Renal cortical epithelial cell (primary cell): ENCODE results near the gene MOG. TPM values are rescaled to one million over a fixed set of nuclear protein-coding genes. Genes with fewer than 3 reads are reported as not detected.
A peak's percentile ranks its signal among the peaks of the same experiment; 100 is the strongest.

Source experiments
- DNase-seq: peaks from one replicate; pipeline ENCODE4 v3.0.0-alpha.2; 2011; ENCODE audit warnings: low read depth
- total RNA-seq: library from RNA; depleted of rRNA; stranded (reverse); fragments of >200 nt; gene quantifications from 2 replicates; pipeline ENCODE4 v1.2.3, GENCODE V29; 2014

Gene MOG
- total RNA-seq, 1 donor from 2014 or later: not detected

DNA sequence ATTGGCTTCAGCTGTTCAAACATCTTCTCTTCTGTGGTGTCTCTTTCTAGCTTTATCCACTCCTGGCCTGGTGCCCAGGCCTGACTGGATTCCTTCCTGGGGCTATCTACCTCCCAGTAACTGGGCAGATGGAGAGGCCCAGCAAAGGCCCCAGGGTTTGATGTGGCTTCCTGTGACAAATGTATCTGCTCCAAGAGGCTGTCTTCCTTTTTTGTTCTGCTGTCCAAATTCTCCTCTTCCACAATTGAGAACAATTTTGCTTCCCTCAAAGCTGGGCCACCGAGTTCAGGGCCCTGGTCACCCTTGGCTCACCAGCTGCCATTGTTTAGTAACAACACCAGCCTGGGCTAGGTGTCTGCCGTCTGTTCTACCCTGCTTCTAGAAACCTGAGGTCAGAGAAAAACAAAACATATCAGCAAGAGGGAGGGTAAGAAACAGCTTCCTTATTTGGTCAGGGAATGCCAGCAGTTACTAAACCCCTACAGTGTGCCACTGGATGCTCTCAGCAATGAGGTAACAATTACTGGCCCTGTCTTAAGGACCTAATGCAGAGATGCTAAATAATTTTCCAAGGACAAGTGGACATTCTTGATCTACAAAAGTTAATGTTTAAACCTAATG, 20.2 kb downstream of the MOG start:
- DNase-seq: peak; percentile 89

DNA sequence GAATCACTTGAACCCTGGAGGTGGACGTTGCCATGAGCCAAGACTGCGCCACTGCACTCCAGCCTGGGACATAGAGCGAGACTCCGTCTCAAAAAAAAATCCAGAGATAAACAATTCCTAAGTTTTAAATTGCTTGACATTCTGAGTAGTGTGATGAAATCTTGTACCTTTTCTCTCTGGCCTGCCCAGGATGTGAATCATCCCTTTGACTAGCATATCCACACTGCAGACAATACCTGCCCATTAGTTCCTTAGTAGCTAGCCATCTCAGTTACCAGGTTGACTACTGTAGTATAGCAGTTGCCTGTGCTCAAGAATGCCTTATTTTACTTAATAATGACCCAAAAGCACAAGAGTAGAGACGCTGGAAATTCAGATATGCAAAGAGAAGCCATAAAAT, 21.2 kb downstream of the MOG start:
- DNase-seq: peak; percentile 79

DNA sequence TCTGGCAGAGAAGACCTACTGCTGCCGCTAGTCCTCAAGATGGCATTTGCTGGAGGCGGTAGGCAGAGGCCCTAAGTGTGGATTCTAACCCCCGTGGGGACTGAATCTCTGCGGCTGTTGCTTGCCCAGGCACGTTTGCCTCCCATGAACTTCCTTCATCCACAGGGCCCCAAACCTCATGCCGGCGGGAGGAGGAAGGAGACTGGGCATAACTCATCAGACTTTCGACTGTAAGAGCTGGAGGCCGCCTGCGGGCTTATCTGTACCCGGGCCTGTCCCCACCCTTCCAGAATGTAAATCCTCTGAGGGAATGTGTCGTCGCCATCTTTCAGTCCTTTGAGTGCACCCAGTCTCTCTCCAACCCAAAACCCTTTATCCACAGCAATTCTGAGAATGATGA, 23.1 kb downstream of the MOG start:
- no peak for DNase-seq

DNA sequence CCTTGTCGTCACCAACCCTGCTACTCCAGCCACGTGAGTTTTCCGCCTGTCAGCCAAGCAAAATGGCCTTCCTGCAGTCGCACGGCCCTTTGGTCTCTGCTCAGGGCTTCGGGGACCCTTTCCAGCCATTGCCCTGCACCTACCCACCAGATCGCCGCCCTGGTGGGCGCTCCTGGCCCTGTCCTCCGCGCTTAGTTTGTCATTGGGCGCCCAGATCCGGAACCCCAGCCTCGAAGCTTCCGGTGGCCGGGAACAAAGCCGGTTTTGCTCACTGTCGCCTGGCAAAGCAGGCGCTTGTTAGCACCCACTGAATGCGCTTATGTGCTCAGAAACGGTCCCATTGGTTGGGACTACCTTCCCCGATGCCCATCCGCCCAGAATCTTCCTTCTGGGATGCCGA, 23.5 kb downstream of the MOG start:
- DNase-seq: no peak

DNA sequence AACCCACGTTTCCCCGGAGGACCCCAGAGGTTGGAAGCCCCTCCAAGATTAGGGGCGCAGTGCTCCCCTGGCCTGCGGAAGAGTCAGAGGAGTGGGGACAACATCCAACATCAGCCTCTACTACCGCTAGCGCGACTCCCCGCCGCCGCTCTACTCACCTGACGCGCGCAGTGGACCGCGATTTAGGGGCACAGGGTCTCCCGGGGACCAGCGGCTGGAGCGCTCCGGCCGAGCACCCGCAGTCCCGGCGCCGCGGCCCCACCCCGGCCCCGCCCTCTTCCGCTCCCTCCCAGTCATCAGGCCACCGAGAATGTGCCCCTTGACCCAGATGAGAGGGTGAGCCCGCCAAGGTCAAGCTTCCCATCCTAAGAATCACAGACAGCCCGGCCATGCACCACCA, 24.0 kb downstream of the MOG start, which contains the start of gene ZFP57:
Gene ZFP57 (minus strand): TSS at position 249 of the 400 bp plus-strand sequence. CDS start 4,149 bp downstream, outside the sequence.
- no peak for DNase-seq

DNA sequence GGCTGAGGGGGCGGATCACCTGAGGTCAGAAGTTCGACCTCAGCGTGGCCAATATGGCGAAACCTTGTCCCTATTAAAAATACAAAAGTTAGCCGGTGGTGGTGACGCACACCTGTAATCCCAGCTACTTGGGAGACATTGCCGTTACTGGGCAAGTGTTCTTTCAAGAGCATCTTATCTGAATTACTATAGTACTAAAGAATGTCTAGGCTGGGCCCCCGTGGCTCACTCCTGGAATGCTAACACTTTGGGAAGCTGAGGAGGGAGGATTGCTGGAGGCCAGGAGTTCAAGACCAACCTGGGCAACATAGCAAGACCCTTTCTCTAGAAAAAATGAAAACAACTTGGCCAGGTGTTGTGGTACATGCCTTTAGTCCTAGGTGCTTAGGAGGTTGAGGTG, 24.9 kb downstream of the MOG start:
- DNase-seq: no peak

DNA sequence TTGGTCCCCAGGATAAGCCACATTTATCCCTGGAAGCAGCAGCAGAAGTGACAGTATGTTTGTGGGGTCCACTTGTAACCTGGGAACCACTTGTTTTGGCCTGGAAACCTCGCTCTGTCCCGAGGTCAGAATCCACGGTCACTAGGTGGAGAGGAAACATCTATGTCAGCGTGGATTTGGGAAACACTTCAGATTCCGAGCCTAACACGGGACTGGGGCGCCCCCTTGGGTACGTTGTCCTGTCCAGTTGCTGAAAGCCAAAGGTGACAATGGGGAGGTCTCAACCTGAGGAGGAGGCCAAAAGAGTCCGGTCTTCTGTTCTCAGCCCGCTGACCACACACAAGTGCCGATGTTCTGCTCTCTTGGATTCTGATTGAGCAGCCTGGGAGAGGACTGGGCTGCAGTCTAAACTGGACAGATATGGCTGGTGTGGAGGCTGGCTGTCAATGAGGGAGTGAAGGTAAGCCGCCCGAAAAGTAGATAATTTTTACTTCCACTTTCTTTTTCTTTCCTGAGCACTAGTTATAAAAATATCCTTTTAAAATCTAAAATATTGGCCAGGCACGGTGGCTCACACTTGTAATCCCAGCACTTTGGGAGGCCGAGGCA, 28.9 kb downstream of the MOG start:
- no peak for DNase-seq

DNA sequence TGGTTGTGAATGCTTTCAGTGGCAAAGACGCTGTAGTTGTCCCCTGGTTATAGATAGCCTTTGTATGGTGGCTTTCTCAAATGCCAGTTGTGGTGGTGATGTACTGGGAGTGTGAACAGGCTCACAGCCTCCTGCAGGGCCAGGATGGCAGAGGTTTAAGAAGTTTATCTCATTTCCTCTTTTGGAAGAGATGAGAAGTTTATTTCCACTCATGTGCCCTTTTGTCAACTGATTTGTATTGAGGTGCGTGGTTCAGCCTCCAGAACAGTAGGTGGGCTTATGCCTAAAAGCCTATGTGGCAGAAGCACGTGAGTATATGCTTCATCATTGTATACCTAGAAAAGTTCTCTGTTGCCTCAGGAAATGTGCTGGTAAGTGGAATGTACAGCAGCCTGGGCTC, 37.7 kb downstream of the MOG start:
- no peak for DNase-seq

DNA sequence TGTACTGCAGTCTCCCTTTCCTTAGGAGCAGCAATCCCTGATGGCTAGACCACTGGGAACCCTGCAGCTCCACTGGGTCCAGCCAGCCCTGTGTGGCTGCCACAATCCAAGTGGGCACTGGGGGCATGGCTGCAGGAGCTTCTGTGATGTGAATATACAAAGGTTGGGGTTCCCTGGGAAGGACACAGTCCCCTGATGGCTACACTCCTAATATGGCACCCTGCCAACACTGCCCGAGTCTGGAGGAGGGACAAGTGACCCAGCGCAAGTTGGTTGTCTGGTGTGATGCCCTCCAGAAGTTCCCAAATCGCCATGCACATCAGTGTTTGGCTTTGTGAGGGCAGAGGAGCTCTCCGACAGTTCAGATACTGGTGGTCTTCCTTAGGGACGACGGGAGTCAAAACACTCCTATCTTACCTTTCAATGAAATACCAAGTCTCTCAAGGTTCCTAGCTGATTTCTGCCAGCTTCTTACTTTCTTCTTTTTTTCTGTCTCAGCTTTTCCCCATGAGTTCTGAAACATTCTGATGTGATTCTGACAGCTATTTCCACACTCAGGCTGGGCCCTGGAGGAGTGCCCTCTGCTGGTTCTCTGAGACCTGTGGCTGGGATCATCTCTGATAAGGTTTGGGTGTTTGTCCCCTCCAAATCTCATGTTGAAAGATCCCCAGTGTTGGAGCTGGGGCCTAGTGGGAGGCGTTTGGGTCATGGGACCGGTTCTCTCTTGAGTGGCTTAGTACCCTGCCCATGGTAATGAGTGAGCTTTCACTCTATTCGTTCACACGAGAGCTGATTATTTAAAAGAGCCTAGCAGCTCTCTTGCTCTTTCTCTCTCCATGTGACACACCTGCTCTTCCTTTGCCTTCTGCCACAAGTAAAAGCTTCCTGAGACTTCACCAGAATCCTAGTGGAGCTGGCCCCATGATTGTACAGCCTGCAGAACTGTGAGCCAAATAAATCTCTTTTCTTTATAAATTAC, 39.5 kb downstream of the MOG start:
- DNase-seq: peak; percentile 20

DNA sequence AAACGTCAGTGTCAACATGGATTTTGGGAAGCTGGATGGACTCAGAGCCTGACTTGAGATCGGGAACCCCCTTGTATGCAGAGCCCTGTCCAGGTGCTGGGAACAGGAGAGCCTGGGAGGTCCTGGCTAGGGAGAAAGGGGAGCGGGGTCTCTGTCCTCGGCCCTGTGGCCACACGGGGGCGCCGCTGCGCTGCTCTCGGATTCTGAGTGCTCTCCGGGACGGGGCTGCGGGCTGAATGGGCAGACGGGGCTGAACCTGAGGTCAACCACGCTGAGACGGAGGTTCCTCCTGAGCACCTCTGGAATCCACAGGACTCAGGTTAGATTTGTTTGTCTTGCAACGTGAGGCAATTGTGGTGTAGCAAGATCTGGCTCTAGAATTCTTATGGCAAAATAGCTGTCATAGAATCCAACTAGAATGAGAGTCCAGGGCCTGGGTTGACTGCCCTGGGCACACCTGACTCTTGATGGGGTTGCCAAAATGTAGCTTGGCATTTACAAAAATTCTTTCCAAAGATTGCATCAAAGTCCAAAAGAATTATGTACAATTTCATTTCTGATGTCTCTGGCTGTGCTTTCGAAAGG, 45.7 kb downstream of the MOG start:
- no peak for DNase-seq

DNA sequence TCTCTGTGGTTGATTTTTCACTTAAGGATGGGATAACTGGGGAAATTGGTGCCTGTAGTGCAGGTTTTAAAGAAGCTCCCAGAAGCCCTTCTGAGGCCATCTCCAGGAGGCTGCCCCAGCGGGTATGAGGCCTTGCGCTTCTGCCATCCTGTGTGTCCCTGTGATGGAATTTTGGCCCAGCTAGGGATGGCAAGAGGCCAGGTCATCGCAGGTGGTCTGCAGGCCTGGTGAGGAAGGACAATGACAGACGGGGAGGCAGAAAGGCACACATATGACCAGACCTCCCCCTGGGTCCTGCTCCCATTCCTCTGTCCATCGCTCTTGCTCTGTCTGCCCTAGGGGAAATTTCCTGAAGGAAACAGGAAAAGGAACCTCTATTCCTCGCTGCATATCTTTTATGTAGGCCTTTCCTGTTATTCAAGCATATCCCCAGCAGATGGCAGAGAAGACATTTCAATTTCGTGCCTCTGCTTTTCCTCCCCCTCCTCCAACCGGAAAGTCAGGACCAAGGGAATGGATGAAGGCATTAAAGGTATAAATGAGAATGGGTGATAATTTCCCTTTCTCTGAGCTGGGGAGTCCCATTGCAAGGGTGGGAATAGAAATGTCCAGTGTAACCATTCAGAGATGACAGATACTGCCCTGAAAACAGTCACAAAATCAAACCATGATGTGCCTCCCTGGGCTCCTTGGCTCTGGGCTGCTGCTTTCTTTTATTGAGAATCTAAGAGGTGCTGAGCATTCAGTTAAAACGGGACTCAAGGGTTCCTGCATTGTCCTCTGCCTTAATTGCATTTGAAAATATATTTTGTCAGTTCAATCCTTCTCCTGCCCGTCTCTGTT, 48.7 kb downstream of the MOG start:
- DNase-seq: peak; percentile 52

DNA sequence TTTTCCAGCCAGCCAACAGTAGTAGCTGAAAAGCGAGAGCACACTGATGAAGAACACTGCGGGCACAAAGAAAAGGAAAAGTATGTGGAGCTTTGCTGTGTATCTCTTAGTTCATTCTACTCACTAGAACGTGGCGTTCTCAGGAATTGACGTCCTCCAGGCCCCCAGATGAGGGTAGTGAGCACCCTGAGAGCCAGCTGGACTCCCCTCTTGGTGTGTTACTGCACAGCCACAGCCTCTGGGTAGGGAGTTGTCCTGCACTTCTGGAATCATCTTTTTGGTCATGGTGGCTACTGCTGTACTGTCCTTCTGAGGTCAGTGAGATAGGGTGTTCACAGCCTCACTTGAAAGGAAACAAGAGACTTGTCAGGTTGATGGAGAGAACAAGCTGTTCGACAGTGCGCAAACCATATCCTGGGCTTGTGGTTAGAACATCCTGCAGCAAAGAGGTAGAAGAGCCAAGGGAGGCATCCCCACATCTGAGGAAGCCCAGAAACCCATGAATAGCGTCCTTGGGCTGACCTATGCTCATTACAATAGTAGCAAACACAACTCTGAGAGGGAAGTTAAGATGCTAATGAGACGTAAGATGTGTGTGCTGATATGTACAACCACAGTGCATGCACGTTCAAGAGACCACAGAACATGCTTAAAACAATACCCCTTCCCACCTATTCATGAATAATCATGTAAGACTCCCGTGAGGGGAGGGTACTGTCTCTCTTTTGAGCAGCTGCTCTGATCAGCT, 51.7 kb downstream of the MOG start:
- DNase-seq: no peak

DNA sequence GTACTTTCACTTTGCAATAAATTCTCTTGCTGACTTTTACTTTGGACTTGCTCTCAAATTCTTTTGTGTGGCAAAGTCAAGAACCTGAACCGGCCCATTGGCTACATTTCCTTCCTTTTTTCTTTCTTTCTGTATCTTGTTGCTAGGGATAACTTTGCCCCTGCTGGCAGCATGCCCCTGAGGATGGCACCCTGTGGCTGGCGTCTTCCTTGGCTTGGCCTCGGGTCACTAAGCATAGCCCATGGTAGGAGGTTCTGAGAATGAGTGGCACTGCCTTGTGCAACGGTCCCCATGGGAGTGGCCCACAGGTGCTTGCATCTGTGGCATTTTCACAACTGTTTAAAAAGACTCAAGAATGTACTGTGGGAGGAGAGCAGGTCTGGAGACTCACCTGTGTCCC, 52.3 kb downstream of the MOG start:
- no peak for DNase-seq

DNA sequence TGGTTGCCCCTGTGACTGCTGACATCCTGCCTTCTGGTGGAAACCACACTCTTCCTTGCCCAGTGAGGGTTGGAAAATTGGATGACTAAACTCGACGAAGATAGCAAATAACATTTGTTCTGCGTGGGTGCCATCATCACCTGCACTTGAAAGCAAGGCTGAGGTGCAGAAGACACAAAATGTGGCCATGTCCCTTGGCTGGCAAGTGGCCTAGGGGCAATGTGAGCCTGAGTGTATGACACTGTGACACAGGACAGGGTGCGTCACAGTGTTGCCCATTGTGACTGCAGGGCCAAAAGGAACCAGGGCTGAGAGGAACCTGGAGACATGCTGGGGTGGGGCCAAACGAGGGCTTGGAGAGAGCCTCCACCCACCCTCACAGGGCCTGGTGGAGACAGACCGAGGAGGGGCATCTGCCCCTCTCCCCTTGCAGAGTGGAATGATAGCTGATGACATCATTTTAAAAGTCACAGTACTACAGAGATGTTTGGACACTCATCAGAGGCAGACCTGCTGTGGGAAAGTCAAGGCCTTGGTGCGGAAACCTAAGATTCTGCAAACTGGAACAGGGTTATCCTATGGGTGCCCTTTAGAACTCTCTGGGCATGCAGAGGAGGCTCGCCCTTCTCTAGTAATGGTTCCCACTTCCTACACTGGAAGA, 53.5 kb downstream of the MOG start:
- no peak for DNase-seq

DNA sequence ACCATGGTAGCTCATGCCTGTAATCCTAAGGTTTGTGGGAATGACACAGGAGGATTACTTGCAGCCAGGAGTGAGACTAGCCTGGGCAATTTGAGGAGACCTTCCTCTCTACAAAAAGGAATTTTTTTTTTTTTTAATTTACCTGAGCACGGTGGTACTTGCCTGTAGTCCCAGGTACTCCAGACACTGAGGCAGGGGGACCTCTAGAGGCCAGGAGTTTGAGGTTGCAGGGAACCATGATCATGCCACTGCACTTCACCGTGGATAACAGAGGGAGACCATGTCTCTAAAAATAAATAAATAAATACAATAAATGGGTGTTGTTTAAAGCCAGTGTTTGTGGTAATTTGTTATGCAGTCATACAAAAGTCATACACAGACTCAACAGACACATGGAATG, 64.0 kb downstream of the MOG start:
- peak; percentile 3 for DNase-seq

Other genes with a start within 250 kb of the MOG start
- not detected in 2 replicates for gene OR12D1, start 242.2 kb upstream of the MOG start, total RNA-seq
- gene OR10C1, start 217.8 kb upstream of the MOG start, total RNA-seq: not detected in 2 replicates
- gene OR11A1, start 200.0 kb upstream of the MOG start, total RNA-seq: not detected in 2 replicates
- not detected in 2 replicates for gene OR2H1, start 199.9 kb upstream of the MOG start, total RNA-seq
- gene MAS1L, start 169.1 kb upstream of the MOG start, total RNA-seq: not detected in 2 replicates
- 3.8 and 39.4 TPM in 2 replicates for gene UBD, start 97.4 kb upstream of the MOG start, total RNA-seq
- gene OR2H2, start 72.0 kb upstream of the MOG start, total RNA-seq: not detected in 2 replicates
- gene GABBR1, start 23.9 kb upstream of the MOG start, total RNA-seq: 4.3 and 10.2 TPM in 2 replicates
- gene ZFP57, start 24.1 kb downstream of the MOG start, total RNA-seq: 0.10 and 0.69 TPM in 2 replicates
- gene HLA-F, start 66.3 kb downstream of the MOG start, total RNA-seq: 7.8 and 25.9 TPM in 2 replicates
- gene HLA-G, start 170.7 kb downstream of the MOG start, total RNA-seq: 1.7 and 5.7 TPM in 2 replicates